ENCODE measurements around the gene LZTS2.

- TF ChIP-seq CTCF (IDR thresholded peaks at IDR 0.05; ENCODE audit: low read depth, low read length, missing input control) (no peak), HNF4A (conservative IDR thresholded peaks at IDR 0.05) (no peak), HNF4G (IDR thresholded peaks at IDR 0.05) (no peak), FOXA1 (IDR thresholded peaks at IDR 0.05) (no peak), ZBTB33 (IDR thresholded peaks at IDR 0.05) (no peak), JUND (IDR thresholded peaks at IDR 0.05) (no peak), YY1 (IDR thresholded peaks at IDR 0.05) (no peak), RXRA (IDR thresholded peaks at IDR 0.05) (no peak), MAX (IDR thresholded peaks at IDR 0.05) (no peak), RAD21 (IDR thresholded peaks at IDR 0.05) (no peak), NR2F2 (IDR thresholded peaks at IDR 0.05) (no peak)
- TF ChIP-seq, protein P1, sequence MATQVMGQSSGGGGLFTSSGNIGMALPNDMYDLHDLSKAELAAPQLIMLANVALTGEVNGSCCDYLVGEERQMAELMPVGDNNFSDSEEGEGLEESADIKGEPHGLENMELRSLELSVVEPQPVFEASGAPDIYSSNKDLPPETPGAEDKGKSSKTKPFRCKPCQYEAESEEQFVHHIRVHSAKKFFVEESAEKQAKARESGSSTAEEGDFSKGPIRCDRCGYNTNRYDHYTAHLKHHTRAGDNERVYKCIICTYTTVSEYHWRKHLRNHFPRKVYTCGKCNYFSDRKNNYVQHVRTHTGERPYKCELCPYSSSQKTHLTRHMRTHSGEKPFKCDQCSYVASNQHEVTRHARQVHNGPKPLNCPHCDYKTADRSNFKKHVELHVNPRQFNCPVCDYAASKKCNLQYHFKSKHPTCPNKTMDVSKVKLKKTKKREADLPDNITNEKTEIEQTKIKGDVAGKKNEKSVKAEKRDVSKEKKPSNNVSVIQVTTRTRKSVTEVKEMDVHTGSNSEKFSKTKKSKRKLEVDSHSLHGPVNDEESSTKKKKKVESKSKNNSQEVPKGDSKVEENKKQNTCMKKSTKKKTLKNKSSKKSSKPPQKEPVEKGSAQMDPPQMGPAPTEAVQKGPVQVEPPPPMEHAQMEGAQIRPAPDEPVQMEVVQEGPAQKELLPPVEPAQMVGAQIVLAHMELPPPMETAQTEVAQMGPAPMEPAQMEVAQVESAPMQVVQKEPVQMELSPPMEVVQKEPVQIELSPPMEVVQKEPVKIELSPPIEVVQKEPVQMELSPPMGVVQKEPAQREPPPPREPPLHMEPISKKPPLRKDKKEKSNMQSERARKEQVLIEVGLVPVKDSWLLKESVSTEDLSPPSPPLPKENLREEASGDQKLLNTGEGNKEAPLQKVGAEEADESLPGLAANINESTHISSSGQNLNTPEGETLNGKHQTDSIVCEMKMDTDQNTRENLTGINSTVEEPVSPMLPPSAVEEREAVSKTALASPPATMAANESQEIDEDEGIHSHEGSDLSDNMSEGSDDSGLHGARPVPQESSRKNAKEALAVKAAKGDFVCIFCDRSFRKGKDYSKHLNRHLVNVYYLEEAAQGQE (IDR thresholded peaks at IDR 0.05), result no peak
Measured at GRCh38 chr10:100999742-101000126, at the start of gene LZTS2.
